DOHH2 (cell line): ENCODE results near the gene ENOPH1.

ENCODE experiments used
- H3F3A ChIP-seq: fragments of 200-600 bp; sonication (generic), shearing (Covaris generic); 2 replicates; pipeline ENCODE4 v1.6.0; 2016; ENCODE audit warnings: antibody characterized with exemption, mild to moderate bottlenecking; ENCODE audit not compliant: control insufficient read depth, insufficient read depth
- H3K27ac ChIP-seq: fragments of 200-600 bp; sonication (generic); 2 replicates; pipeline ENCODE4 v1.5.1; 2014; ENCODE audit warnings: low read depth, mild to moderate bottlenecking, low read length, moderate library complexity
- H3K27me3 ChIP-seq: fragments of 200-600 bp; sonication (generic); 2 replicates; pipeline ENCODE4 v1.6.1; 2014; ENCODE audit warnings: mild to moderate bottlenecking, low read length, mixed read lengths; ENCODE audit not compliant: control insufficient read depth
- H3K36me3 ChIP-seq: fragments of 200-600 bp; sonication (generic); 2 replicates; pipeline ENCODE4 v1.6.1; 2014; ENCODE audit warnings: mild to moderate bottlenecking, low read length, moderate library complexity, mixed read lengths; ENCODE audit not compliant: control insufficient read depth
- H3K4me1 ChIP-seq: fragments of 200-600 bp; sonication (generic); 2 replicates; pipeline ENCODE4 v1.6.1; 2014; ENCODE audit warnings: mild to moderate bottlenecking, low read length, mixed read lengths; ENCODE audit not compliant: control insufficient read depth
- H3K4me2 ChIP-seq: fragments of 200-600 bp; sonication (generic); 2 replicates; pipeline ENCODE4 v1.6.0; 2014; ENCODE audit warnings: mild to moderate bottlenecking, low read length, moderate library complexity
- H3K4me3 ChIP-seq: fragments of 200-600 bp; sonication (generic); 2 replicates; pipeline ENCODE4 v1.5.1; 2014; ENCODE audit warnings: mild to moderate bottlenecking, low read length, mixed read lengths
- H3K79me2 ChIP-seq: fragments of 200-600 bp; sonication (generic); 2 replicates; pipeline ENCODE4 v1.6.1; 2014; ENCODE audit warnings: mild to moderate bottlenecking, low read length, mixed read lengths; ENCODE audit not compliant: control insufficient read depth
- H3K9me2 ChIP-seq: fragments of 200-600 bp; sonication (generic); replicated peaks from 2 replicates; pipeline ENCODE4 v1.6.1; 2014; ENCODE audit warnings: mild to moderate bottlenecking, low read length, mixed read lengths; ENCODE audit not compliant: control insufficient read depth
- H3K9me3 ChIP-seq: fragments of 200-600 bp; sonication (generic); 2 replicates; pipeline ENCODE4 v1.6.1; 2014; ENCODE audit warnings: antibody characterized with exemption, low read length, mixed read lengths; ENCODE audit not compliant: control insufficient read depth, insufficient read depth
- H4K20me1 ChIP-seq: fragments of 200-600 bp; sonication (generic); 2 replicates; pipeline ENCODE4 v1.6.0; 2014; ENCODE audit warnings: low read depth, mild to moderate bottlenecking, antibody characterized with exemption, low read length, moderate library complexity; ENCODE audit not compliant: control insufficient read depth, insufficient read depth
- EZH2phosphoT487 ChIP-seq: fragments of 200-600 bp; sonication (generic); IDR thresholded peaks from 2 replicates; pipeline ENCODE4 v1.6.1; 2017; ENCODE audit warnings: borderline replicate concordance, mild to moderate bottlenecking, antibody characterized with exemption, low read length, moderate library complexity, mixed read lengths
- TF ChIP-seq, protein P1 (sequence below): fragments of 200-600 bp; sonication (generic); IDR thresholded peaks from one replicate; pipeline ENCODE4 v1.5.1; 2014; ENCODE audit warnings: antibody characterized with exemption, mild to moderate bottlenecking, low read depth, low read length; ENCODE audit not compliant: poor library complexity, severe bottlenecking

The ENOPH1 gene

DNA sequence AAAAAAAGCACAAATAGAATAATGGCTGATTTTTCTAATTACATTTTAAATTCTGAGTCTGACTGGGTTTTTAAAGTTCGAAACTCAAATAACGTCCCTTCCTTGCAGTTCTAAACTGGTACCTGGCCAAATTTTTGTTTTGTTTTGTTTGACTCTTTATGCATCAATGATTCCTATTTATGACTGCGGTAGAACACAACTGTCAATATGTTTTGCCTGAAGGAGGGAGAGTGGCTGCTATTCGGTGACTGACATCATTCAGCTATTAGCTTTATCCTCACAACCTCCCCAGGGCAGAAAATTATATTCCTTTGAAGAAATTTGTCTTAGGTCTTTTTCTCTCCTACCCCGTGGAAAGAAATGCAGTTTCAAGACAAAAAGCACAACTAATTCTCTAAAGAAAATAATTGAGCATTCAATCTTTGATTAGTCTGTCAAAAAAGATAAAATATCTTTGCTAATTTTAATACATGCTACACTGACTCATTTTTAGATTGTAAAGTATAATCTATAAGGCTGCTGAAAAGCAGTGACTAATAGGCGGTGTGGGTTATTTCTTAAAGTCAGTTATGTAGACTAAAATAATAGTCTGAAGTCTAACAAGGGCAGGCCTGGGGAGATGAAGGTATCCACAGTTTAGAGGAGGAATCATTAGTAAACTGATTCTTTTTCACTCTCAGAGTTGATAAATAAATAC, 69.5 kb downstream of the ENOPH1 start:
- H3K27me3 ChIP-seq = no peaks in the 10 kb centered on the region
- no peaks in the 10 kb centered on the region for H4K20me1 ChIP-seq
- no peaks in the 10 kb centered on the region for H3K4me1 ChIP-seq
- no peaks in the 10 kb centered on the region for H3K79me2 ChIP-seq
- H3F3A ChIP-seq = no peaks in the 10 kb centered on the region
- H3K27ac ChIP-seq = no peak overlapping the region
- no peaks in the 10 kb centered on the region for H3K9me3 ChIP-seq
- no peaks in the 10 kb centered on the region for H3K36me3 ChIP-seq
- H3K4me3 ChIP-seq = no peak overlapping the region
- TF ChIP-seq, protein P1, sequence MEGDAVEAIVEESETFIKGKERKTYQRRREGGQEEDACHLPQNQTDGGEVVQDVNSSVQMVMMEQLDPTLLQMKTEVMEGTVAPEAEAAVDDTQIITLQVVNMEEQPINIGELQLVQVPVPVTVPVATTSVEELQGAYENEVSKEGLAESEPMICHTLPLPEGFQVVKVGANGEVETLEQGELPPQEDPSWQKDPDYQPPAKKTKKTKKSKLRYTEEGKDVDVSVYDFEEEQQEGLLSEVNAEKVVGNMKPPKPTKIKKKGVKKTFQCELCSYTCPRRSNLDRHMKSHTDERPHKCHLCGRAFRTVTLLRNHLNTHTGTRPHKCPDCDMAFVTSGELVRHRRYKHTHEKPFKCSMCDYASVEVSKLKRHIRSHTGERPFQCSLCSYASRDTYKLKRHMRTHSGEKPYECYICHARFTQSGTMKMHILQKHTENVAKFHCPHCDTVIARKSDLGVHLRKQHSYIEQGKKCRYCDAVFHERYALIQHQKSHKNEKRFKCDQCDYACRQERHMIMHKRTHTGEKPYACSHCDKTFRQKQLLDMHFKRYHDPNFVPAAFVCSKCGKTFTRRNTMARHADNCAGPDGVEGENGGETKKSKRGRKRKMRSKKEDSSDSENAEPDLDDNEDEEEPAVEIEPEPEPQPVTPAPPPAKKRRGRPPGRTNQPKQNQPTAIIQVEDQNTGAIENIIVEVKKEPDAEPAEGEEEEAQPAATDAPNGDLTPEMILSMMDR = no peak
- TF ChIP-seq EZH2phosphoT487 = no peak
- no peak overlapping the region for H3K4me2 ChIP-seq
- no peaks in the 10 kb centered on the region for H3K9me2 ChIP-seq

DNA sequence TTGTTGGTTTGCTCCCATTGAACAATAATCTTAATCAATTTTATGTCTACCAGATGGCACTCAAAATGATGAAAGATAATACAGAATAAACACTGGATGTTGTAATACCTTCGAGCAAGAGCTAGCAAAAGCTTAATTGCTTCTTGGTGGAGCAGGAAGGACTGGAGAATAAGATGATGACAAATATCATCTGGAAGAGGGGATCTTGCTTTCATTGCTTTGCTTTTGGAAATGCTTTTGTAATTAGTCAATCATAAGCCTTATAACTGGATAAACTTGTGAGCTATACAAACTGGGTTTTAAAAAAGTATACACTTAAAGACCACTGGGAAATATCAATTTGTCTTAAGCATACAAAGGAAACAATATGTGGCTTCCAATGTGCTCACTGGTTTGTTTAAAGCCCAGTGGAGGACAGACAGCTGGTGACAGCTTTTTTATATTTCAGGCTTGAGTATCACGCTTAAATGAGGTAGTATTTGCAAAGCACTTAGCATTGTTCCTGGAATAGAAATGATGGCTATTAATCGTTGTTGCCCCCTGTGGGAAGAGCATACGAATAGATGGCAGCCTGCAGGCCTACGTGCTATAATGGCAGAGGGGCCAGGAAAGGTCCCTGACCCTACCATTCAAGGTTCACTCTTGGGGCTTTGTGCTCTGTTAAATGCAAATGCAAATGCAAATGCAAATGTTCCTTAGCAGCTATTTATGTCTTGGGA, 70.2 kb downstream of the ENOPH1 start:
- H3K27ac ChIP-seq = no peak overlapping the region
- H3K9me3 ChIP-seq = no peaks in the 10 kb centered on the region
- H3K79me2 ChIP-seq = no peaks in the 10 kb centered on the region
- TF ChIP-seq EZH2phosphoT487 = no peak
- TF ChIP-seq, protein P1 = no peak
- no peaks in the 10 kb centered on the region for H3K9me2 ChIP-seq
- H4K20me1 ChIP-seq = no peaks in the 10 kb centered on the region
- no peaks in the 10 kb centered on the region for H3K4me1 ChIP-seq
- no peaks in the 10 kb centered on the region for H3K27me3 ChIP-seq
- no peak overlapping the region for H3K4me2 ChIP-seq
- H3K4me3 ChIP-seq = no peak overlapping the region
- H3F3A ChIP-seq = no peaks in the 10 kb centered on the region
- H3K36me3 ChIP-seq = no peaks in the 10 kb centered on the region

DNA sequence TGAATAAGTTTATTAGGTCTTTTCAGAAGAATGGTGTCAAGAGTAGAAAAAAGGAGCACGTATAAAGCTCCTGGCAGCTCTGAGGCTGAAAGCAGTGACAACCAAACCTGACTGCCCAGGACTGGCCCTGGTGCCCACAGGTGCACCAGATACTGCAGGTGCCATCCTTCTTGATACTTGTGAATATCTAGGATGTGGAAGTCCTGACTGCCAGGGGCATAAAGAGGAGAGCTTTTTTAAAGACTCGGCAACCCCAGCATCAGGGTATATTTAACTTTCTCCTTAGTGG, 70.7 kb downstream of the ENOPH1 start:
- no peaks in the 10 kb centered on the region for H4K20me1 ChIP-seq
- TF ChIP-seq, protein P1 = no peak
- no peak for TF ChIP-seq EZH2phosphoT487
- H3F3A ChIP-seq = no peaks in the 10 kb centered on the region
- no peaks in the 10 kb centered on the region for H3K27me3 ChIP-seq
- H3K79me2 ChIP-seq = no peaks in the 10 kb centered on the region
- no peak overlapping the region for H3K4me3 ChIP-seq
- no peak overlapping the region for H3K27ac ChIP-seq
- no peaks in the 10 kb centered on the region for H3K36me3 ChIP-seq
- no peaks in the 10 kb centered on the region for H3K9me2 ChIP-seq
- no peaks in the 10 kb centered on the region for H3K9me3 ChIP-seq
- no peaks in the 10 kb centered on the region for H3K4me1 ChIP-seq
- no peak overlapping the region for H3K4me2 ChIP-seq
